Memory B cell (primary cell): ENCODE data around the gene SUSD4.

Source experiments
- ATAC-seq: fragments of 150-1000 bp; cut with Tn5 transposase; 2 replicates; pipeline ENCODE4 v1.10.0; 2021; ENCODE audit warnings: low read depth, mild to moderate bottlenecking, moderate library complexity
- DNase-seq, 2 donors: peaks; one replicate each; pipeline ENCODE4 v3.0.0; 2022; ENCODE audit warnings: low spot score in 2 of 2
- H3K27ac Mint-ChIP-seq: one replicate; pipeline ENCODE4 v1.8.0; 2022; ENCODE audit warnings: mild to moderate bottlenecking, moderate library complexity, mixed read lengths
- H3K27me3 Mint-ChIP-seq: one replicate; pipeline ENCODE4 v1.8.0; 2022; ENCODE audit warnings: mixed read lengths
- H3K36me3 Mint-ChIP-seq: one replicate; pipeline ENCODE4 v1.8.0; 2022; ENCODE audit warnings: mild to moderate bottlenecking, mixed read lengths
- H3K4me1 Mint-ChIP-seq: one replicate; pipeline ENCODE4 v1.8.0; 2022; ENCODE audit warnings: mixed read lengths
- H3K4me3 Mint-ChIP-seq: one replicate; pipeline ENCODE4 v1.8.0; 2022; ENCODE audit warnings: mild to moderate bottlenecking, moderate library complexity, mixed read lengths
- H3K9me3 Mint-ChIP-seq: one replicate; pipeline ENCODE4 v1.8.0; 2022; ENCODE audit warnings: mixed read lengths

Gene SUSD4

DNA sequence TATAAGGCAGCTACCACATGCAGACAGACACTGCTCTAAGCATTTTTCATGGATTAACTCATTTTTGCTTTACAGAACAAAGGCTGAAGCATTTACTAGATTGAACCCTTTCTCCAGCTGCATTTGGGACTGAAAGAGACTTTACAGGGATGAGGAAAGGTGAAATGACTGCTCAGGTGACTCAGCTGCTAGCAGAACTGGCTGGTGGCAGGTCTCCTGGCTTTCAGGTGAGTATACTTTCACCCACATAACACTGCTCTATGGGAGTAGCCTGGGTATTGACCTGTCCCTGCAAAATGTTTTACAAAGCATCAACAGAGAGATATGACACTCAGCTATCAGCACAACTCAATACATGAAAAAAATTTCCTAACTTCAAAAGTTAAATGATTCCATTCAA is 26.6 kb upstream of the SUSD4 start:
- ATAC-seq, result no peak
- Mint-ChIP-seq H3K4me3 (no peak overlapping the region), H3K9me3 (peaks cover 1% of the 10 kb centered on the region), H3K27me3 (peaks cover 13% of the 10 kb centered on the region), H3K27ac (no peak overlapping the region), H3K4me1 (no peaks in the 10 kb centered on the region), H3K36me3 (no peaks in the 10 kb centered on the region)
- no peak for DNase-seq

DNA sequence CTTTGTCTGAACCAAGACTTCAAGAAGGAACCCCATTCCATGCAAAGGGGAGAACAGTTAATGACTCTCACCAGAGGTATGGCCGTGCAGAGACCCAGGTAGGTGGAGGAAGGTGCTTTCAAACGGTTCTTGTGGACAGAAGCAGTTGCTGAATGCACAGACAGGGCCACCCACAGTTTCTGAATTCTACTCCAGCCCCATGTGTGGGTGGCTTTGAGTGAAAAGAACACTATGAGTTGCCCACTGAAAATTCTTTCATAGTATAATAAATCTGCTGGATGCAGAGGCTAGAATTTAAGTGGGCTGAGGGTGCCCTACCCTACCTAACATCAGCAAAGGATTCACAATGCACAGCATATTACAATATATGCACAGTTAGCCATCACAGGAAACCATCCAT is 22.0 kb upstream of the SUSD4 start:
- Mint-ChIP-seq H3K27ac (no peak overlapping the region), H3K9me3 (no peaks in the 10 kb centered on the region), H3K4me1 (no peaks in the 10 kb centered on the region), H3K36me3 (no peaks in the 10 kb centered on the region), H3K4me3 (no peak overlapping the region), H3K27me3 (peaks cover 16% of the 10 kb centered on the region)
- DNase-seq (no peak), ATAC-seq (no peak)

GRCh38 chr1:223378754-223379153 is 14.8 kb upstream of the SUSD4 start:
- H3K4me1 Mint-ChIP-seq, result no peaks in the 10 kb centered on the region
- ATAC-seq (no peak), DNase-seq (no peak)
- H3K36me3 Mint-ChIP-seq, result peaks cover 3% of the 10 kb centered on the region
- H3K4me3 Mint-ChIP-seq, result no peak overlapping the region
- peaks cover 14% of the 10 kb centered on the region for H3K27me3 Mint-ChIP-seq
- H3K27ac Mint-ChIP-seq, result no peak overlapping the region
- peaks cover 6% of the 10 kb centered on the region for H3K9me3 Mint-ChIP-seq

GRCh38 chr1:223374064-223374610 is 10.2 kb upstream of the SUSD4 start:
- DNase-seq (no peak), ATAC-seq (no peak)
- H3K27ac Mint-ChIP-seq, result no peak overlapping the region
- peaks cover 13% of the 10 kb centered on the region for H3K27me3 Mint-ChIP-seq
- H3K36me3 Mint-ChIP-seq, result peaks cover 3% of the 10 kb centered on the region
- H3K4me3 Mint-ChIP-seq, result no peak overlapping the region
- H3K4me1 Mint-ChIP-seq, result no peaks in the 10 kb centered on the region
- peaks cover 7% of the 10 kb centered on the region for H3K9me3 Mint-ChIP-seq

DNA sequence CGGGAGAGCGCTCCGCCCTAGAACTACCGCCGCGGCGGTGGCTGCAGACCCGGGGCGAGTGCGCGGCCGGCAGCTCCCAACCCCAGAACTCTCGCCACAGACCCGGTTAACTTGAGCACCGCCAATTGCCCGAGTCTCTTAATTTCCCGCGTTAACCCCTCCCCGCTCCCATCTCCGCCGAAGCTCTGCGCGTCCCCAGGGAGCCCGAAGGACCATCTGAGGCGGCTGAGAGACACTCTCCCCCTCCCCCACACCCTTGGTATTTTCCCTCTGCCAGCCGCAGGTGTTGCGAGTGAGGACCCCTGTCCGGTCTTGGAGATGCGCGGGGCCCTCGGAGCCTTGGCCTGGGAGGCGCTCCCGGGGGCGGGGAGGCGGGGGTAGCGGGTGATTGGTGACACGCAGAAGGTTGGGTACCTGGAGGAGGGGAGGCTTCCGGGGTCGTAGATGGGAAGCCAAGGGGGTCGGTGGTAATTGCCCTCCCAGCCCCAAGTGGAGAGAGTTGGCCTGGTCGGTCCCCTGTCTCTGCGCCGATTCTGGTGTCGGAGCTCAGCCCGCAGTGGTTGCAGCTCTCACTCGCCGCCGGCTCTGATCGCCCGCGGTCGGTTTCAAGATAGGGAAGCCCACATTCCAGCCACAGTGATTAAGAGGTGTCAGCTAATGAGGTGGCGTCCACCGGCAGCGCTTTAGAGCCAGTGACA is 858 bp upstream of the SUSD4 start:
- H3K36me3 Mint-ChIP-seq, result no peaks in the 10 kb centered on the region
- peak in 1 of 2 donors; percentile 13 for DNase-seq
- H3K4me3 Mint-ChIP-seq, result peak overlapping the region; percentile 74
- no peak overlapping the region for H3K27ac Mint-ChIP-seq
- H3K27me3 Mint-ChIP-seq, result peaks cover 13% of the 10 kb centered on the region
- H3K4me1 Mint-ChIP-seq, result peaks cover 9% of the 10 kb centered on the region
- no peak for ATAC-seq
- no peaks in the 10 kb centered on the region for H3K9me3 Mint-ChIP-seq

DNA sequence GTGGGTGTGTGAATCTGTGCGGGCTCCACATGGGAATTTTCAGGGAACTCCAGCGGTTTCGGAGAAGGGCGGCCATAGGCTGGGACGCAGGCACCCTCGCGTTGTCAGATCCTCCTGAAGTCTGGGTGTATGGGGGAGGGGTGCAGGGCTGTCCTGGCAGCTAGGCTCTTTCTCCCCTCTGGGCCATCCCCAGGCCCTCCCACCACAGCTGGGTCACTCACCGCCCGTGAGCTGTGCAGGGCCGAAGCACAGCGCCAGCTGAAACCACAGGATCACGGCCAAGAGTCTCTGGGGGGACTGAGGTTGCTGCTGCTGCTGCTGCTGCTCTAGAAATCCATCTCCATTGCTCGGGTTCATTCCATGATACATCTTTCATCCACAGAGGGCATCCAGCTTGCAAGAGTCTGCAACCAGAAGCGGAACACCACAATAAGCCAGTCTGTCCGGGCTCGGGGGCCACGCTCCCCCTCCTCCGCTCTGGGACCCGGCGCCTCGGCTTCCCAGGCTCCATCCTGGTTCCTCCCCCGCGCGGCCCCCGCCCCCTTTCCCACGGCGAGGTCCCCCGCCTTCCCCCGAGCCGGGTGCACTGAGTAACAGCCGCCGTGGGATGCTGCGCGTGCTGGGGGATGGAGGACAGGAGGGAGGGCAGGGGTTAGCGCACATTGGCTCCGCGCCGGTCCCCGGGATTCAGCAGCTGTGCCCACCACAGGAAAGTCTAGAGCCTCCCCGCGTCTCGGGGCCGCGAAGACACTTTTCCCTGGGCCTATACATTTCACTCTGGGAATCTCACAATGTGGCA is 720 bp downstream of the SUSD4 start:
- H3K4me1 Mint-ChIP-seq, result peaks cover 9% of the 10 kb centered on the region
- no peaks in the 10 kb centered on the region for H3K9me3 Mint-ChIP-seq
- H3K36me3 Mint-ChIP-seq, result no peaks in the 10 kb centered on the region
- H3K4me3 Mint-ChIP-seq, result peak overlapping the region; percentile 85
- no peak for ATAC-seq
- no peak overlapping the region for H3K27ac Mint-ChIP-seq
- H3K27me3 Mint-ChIP-seq, result peaks cover 15% of the 10 kb centered on the region
- no peak for DNase-seq

GRCh38 chr1:223358826-223359225 is 5.2 kb downstream of the SUSD4 start:
- Mint-ChIP-seq H3K4me3 (no peak overlapping the region), H3K4me1 (peaks cover 7% of the 10 kb centered on the region), H3K9me3 (no peaks in the 10 kb centered on the region), H3K27me3 (peaks cover 15% of the 10 kb centered on the region), H3K27ac (no peak overlapping the region), H3K36me3 (no peaks in the 10 kb centered on the region)
- DNase-seq (no peak), ATAC-seq (no peak)

DNA sequence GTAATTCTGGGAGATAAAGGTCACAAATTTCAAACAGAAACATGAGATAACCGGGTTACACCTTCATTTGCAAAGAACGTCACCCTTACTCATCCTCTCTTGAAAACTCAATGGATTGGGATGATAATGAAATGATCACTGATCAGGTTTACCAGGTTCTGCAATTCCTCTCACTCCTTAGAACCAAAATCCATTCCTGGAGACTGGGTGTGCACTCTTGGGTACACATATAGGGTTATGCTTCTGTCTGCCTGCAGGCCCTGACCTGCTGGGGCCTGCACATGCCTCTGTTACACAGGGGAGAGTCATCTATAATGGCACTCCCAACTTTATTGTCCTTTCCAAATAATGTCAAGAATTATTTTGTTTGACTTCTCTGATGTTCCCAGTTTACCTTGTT is 8.3 kb downstream of the SUSD4 start:
- DNase-seq (no peak), ATAC-seq (no peak)
- no peaks in the 10 kb centered on the region for H3K9me3 Mint-ChIP-seq
- H3K27ac Mint-ChIP-seq, result no peak overlapping the region
- no peaks in the 10 kb centered on the region for H3K4me1 Mint-ChIP-seq
- no peaks in the 10 kb centered on the region for H3K36me3 Mint-ChIP-seq
- peaks cover 9% of the 10 kb centered on the region for H3K27me3 Mint-ChIP-seq
- no peak overlapping the region for H3K4me3 Mint-ChIP-seq

DNA sequence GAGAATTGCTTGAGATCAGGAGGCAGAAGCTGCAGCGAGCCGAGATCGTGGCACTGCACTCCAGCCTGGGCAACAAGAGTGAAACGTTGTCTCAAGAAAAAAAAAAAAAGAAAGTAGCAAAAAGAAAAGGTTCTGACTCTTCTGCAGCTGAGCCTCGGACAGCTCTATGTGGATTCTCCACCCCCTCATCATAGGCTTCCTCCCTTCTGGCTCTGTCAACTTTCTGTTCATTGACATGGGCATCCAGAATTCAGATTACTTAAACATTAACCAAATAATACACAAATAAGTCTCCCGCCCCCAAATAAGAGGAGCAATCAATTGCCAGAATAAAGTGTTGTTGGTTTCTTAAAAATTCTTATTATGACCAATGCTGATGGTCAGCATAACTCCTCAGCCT is 10.0 kb downstream of the SUSD4 start:
- H3K9me3 Mint-ChIP-seq, result no peaks in the 10 kb centered on the region
- ATAC-seq, result no peak

DNA sequence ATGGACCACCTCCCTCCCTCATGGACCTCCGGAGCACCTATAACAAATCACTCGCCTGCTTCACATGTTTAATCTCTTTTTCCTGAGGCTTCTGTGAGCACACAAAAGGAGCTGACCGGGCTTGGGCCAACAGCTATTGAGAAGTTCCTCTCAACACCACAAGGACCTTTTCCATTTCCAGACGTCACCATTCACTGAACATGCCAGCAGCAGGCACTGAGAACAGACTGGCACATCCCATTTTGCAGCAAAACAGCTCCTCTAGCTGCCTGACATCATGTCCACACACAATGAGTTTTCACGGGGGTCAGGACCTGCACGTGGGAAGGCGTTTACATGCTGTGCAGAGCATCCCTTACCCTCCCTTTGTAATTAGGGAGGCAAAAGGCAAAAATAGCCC is 11.0 kb downstream of the SUSD4 start:
- H3K27me3 Mint-ChIP-seq, result peaks cover 10% of the 10 kb centered on the region
- DNase-seq (no peak), ATAC-seq (no peak)
- H3K27ac Mint-ChIP-seq, result no peak overlapping the region
- H3K4me3 Mint-ChIP-seq, result no peak overlapping the region
- no peaks in the 10 kb centered on the region for H3K36me3 Mint-ChIP-seq
- H3K9me3 Mint-ChIP-seq, result no peaks in the 10 kb centered on the region
- no peaks in the 10 kb centered on the region for H3K4me1 Mint-ChIP-seq

More for the DNA sequence above, 10.0 kb downstream of the SUSD4 start:
- Mint-ChIP-seq H3K4me1 (no peaks in the 10 kb centered on the region), H3K27ac (no peak overlapping the region), H3K36me3 (no peaks in the 10 kb centered on the region), H3K27me3 (peaks cover 10% of the 10 kb centered on the region), H3K4me3 (no peak overlapping the region)
- DNase-seq, result no peak

GRCh38 chr1:223350361-223350908 is 13.5 kb downstream of the SUSD4 start:
- DNase-seq, result no peak
- no peaks in the 10 kb centered on the region for H3K36me3 Mint-ChIP-seq
- H3K4me3 Mint-ChIP-seq, result no peak overlapping the region
- H3K9me3 Mint-ChIP-seq, result no peaks in the 10 kb centered on the region
- no peak overlapping the region for H3K27ac Mint-ChIP-seq
- no peak for ATAC-seq
- H3K27me3 Mint-ChIP-seq, result peaks cover 15% of the 10 kb centered on the region
- no peaks in the 10 kb centered on the region for H3K4me1 Mint-ChIP-seq

DNA sequence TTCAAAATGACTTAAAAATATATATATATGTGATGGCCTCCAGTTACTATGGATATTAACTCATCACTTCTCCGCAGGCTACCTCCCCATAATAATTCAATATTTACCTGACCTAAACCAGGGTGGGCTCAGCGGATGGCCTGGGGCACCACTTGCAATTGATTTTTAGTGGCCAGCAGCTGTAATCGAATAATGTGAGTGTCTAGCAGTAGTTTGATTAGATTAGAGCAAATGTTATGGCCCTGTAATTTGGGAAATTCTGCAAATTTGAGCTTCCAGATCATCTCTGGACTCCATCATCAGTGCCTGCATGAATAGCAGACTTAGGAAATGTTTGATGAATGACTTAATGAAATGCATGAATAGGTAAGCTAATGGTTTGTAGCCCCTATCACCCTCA is 14.7 kb downstream of the SUSD4 start:
- ATAC-seq, result no peak
- H3K4me1 Mint-ChIP-seq, result no peaks in the 10 kb centered on the region
- no peak for DNase-seq
- no peaks in the 10 kb centered on the region for H3K9me3 Mint-ChIP-seq
- no peaks in the 10 kb centered on the region for H3K36me3 Mint-ChIP-seq
- peaks cover 16% of the 10 kb centered on the region for H3K27me3 Mint-ChIP-seq
- no peak overlapping the region for H3K4me3 Mint-ChIP-seq
- no peak overlapping the region for H3K27ac Mint-ChIP-seq

DNA sequence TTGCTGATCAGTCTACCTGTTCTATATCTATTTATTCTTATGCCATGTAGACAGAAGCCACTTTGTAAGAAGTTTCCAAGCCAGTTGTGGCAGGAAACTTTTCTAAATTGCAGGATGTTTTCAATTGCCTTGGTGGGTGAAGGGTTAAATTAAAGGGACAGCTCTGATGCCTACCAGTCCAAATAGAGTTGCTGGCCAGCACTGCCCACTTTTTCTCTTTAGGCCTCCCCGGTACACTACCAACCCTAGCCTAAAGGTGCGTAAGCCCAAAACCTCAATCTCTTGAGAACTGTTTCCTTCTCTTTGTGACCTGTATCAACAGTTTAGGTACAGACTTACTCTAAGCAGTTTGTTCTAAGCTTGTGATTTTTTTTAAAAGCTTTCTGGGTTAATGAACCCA is 15.5 kb downstream of the SUSD4 start:
- peaks cover 13% of the 10 kb centered on the region for H3K27me3 Mint-ChIP-seq
- no peaks in the 10 kb centered on the region for H3K4me1 Mint-ChIP-seq
- ATAC-seq (no peak), DNase-seq (no peak)
- no peaks in the 10 kb centered on the region for H3K36me3 Mint-ChIP-seq
- no peak overlapping the region for H3K27ac Mint-ChIP-seq
- no peaks in the 10 kb centered on the region for H3K9me3 Mint-ChIP-seq
- H3K4me3 Mint-ChIP-seq, result no peak overlapping the region

GRCh38 chr1:223347583-223347982 is 16.4 kb downstream of the SUSD4 start:
- Mint-ChIP-seq H3K27me3 (peaks cover 11% of the 10 kb centered on the region), H3K36me3 (no peaks in the 10 kb centered on the region), H3K4me3 (no peak overlapping the region), H3K4me1 (no peaks in the 10 kb centered on the region), H3K9me3 (no peaks in the 10 kb centered on the region), H3K27ac (no peak overlapping the region)
- ATAC-seq (no peak), DNase-seq (no peak)
